Measurements from ENCODE around the gene ZNF692. TPM values are rescaled to one million over a fixed set of nuclear protein-coding genes. Genes with fewer than 3 reads are reported as not detected.

Gene ZNF692
- total and polyA plus RNA-seq, 2 donors (not counting 3 experiments of a cell fraction or from before 2014, with no cell fraction given): 32.6 to 36.6 TPM

DNA sequence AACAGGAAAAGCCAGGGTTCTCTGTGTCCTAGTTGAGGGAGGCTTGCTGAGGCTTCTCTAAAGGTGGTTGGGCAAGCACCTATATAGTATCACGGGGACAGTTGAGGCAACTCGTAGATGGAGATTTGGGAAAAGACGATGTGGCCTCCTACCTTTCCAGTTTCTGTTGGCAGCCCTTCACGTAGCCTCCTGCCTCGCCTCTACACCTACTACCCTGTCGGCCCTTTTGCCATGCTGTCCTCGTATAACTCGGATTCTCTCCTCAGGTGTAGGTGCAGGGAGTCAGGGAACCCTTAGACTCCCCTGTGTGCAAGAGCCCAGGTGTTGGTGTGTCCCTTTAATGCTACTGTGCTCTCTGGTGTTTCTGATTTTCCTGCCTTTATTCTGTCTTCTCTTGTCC, 10.3 kb downstream of the ZNF692 start:
- CTCF ChIA-PET: no interaction called here
- H3K4me3 ChIP-seq (replicated peaks in 1 of 3; ENCODE audit: insufficient read depth in 1 of 3, low read depth in 1 of 3, low read length in 3 of 3): no peak overlapping the region
- no peak overlapping the region for H2AFZ ChIP-seq (ENCODE audit: low read depth, low read length)
- DNase-seq (ENCODE audit: low read depth, low spot score) (no peak), FAIRE-seq (no peak)
- dilution Hi-C loops (cut with MboI; ENCODE audit: extremely low pct_ligation_motif_present, low sequenced_read_pairs): no loop called here
- no peaks in the 10 kb centered on the region for H3K79me2 ChIP-seq (ENCODE audit: control insufficient read depth, insufficient read depth, low read length)
- no TSS peak for BruUV-seq (replicated peaks)
- H3K27ac ChIP-seq (ENCODE audit: insufficient read depth, low read depth, low read length): no peak overlapping the region
- peaks cover 6 to 26% of the 10 kb centered on the region in 2 experiments for H3K36me3 ChIP-seq (ENCODE audit: control insufficient read depth in 2 of 2, extremely low read depth in 1 of 2, insufficient read depth in 2 of 2, low read length in 2 of 2)
- no peak for TF ChIP-seq EZH2 (IDR thresholded peaks at IDR 0.05; ENCODE audit: borderline replicate concordance, low read depth, low read length, severe bottlenecking)
- POLR2A ChIA-PET: no interaction called here
- H3K9me3 ChIP-seq (replicated peaks; ENCODE audit: control insufficient read depth, insufficient read depth, low read length): no peaks in the 10 kb centered on the region
- no peaks in the 10 kb centered on the region for H4K20me1 ChIP-seq (replicated peaks; ENCODE audit: control insufficient read depth, extremely low read depth, insufficient read depth, low read length)
- H3K27me3 ChIP-seq (ENCODE audit: control insufficient read depth in 2 of 2, insufficient read depth in 2 of 2, low read length in 2 of 2): no peaks in the 10 kb centered on the region
- H3K9ac ChIP-seq (replicated peaks; ENCODE audit: extremely low read depth, insufficient read depth, low read length): no peak overlapping the region
- no peaks in the 10 kb centered on the region for H3K9me1 ChIP-seq (replicated peaks; ENCODE audit: control insufficient read depth, extremely low read depth, insufficient read depth, low read length)
- H3K4me1 ChIP-seq (ENCODE audit: control insufficient read depth, extremely low read depth, insufficient read depth, low read length): no peaks in the 10 kb centered on the region
- H3K4me2 ChIP-seq (ENCODE audit: insufficient read depth, low read length): no peak overlapping the region
- intact Hi-C loops (cut with micrococcal nuclease): no loop called here

DNA sequence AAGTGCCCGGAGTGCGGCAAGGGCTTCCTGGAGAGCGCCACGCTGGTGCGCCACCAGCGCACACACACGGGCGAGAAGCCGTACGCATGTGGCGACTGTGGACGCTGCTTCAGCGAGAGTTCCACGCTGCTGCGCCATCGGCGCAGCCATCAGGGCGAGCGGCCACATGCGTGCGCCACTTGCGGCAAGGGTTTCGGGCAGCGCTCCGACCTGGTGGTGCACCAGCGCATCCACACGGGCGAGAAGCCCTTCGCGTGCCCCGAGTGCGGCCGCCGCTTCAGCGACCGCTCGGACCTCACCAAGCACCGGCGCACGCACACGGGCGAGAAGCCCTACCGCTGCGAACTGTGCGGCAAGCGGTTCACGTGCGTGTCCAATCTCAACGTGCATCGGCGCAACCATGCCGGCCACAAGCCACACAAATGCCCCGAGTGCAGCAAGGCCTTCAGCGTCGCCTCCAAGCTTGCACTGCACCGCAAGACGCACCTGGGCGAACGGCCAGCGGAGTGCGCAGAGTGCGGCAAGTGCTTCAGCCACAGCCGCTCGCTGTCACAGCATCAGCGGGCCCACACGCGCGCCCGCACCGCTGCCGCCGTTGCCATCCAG, 10.8 kb downstream of the ZNF692 start:
- H3K36me3 ChIP-seq (ENCODE audit: control insufficient read depth in 2 of 2, extremely low read depth in 1 of 2, insufficient read depth in 2 of 2, low read length in 2 of 2): peaks cover 6 to 26% of the 10 kb centered on the region in 2 experiments
- H3K27me3 ChIP-seq (ENCODE audit: control insufficient read depth in 2 of 2, insufficient read depth in 2 of 2, low read length in 2 of 2): no peaks in the 10 kb centered on the region
- H3K4me2 ChIP-seq (ENCODE audit: insufficient read depth, low read length): no peak overlapping the region
- H3K4me1 ChIP-seq (ENCODE audit: control insufficient read depth, extremely low read depth, insufficient read depth, low read length): no peaks in the 10 kb centered on the region
- dilution Hi-C loops (cut with MboI; ENCODE audit: extremely low pct_ligation_motif_present, low sequenced_read_pairs) (no loop called here), intact Hi-C loops (cut with micrococcal nuclease) (no loop called here)
- no peaks in the 10 kb centered on the region for H3K9me1 ChIP-seq (replicated peaks; ENCODE audit: control insufficient read depth, extremely low read depth, insufficient read depth, low read length)
- no peak for FAIRE-seq
- H3K4me3 ChIP-seq (replicated peaks in 1 of 3; ENCODE audit: insufficient read depth in 1 of 3, low read depth in 1 of 3, low read length in 3 of 3): no peak overlapping the region
- H3K9me3 ChIP-seq (replicated peaks; ENCODE audit: control insufficient read depth, insufficient read depth, low read length): no peaks in the 10 kb centered on the region
- DNase-seq (ENCODE audit: low read depth, low spot score): no peak
- H4K20me1 ChIP-seq (replicated peaks; ENCODE audit: control insufficient read depth, extremely low read depth, insufficient read depth, low read length): no peaks in the 10 kb centered on the region
- H3K9ac ChIP-seq (replicated peaks; ENCODE audit: extremely low read depth, insufficient read depth, low read length): no peak overlapping the region
- ChIA-PET POLR2A (no interaction called here), CTCF (no interaction called here)
- H3K27ac ChIP-seq (ENCODE audit: insufficient read depth, low read depth, low read length): no peak overlapping the region
- peaks cover 2% of the 10 kb centered on the region for H3K79me2 ChIP-seq (ENCODE audit: control insufficient read depth, insufficient read depth, low read length)
- no TSS peak for BruUV-seq (replicated peaks)
- TF ChIP-seq MYC (IDR thresholded peaks at IDR 0.05; ENCODE audit: low read depth, low read length): no peak
- no peak for TF ChIP-seq CTCF (IDR thresholded peaks at IDR 0.05; ENCODE audit: extremely low read depth in 1 of 2, insufficient read depth in 1 of 2, low read depth in 1 of 2, low read length in 2 of 2)
- TF ChIP-seq MAX (IDR thresholded peaks at IDR 0.05; ENCODE audit: insufficient read depth, insufficient read length): no peak
- TF ChIP-seq EZH2 (IDR thresholded peaks at IDR 0.05; ENCODE audit: borderline replicate concordance, low read depth, low read length, severe bottlenecking): no peak
- TF ChIP-seq GATA2 (IDR thresholded peaks at IDR 0.05; ENCODE audit: insufficient read depth, insufficient read length, low read depth, low read length): no peak
- TF ChIP-seq FOS (IDR thresholded peaks at IDR 0.05; ENCODE audit: borderline replicate concordance, insufficient read depth, low read length): no peak
- TF ChIP-seq POLR2A (IDR thresholded peaks at IDR 0.05; ENCODE audit: low read depth, low read length): no peak
- no peak for TF ChIP-seq POLR2AphosphoS5 (IDR thresholded peaks at IDR 0.05; ENCODE audit: insufficient read depth, low read depth, low read length)
- no peak for TF ChIP-seq JUN (IDR thresholded peaks at IDR 0.05; ENCODE audit: borderline replicate concordance, insufficient read depth, insufficient read length, low read depth)
- no peak overlapping the region for H2AFZ ChIP-seq (ENCODE audit: low read depth, low read length)
